GM18520 (cell line): Measurements from ENCODE around the gene VPS13C.

Source experiments
- ATAC-seq: cut with Tn5 transposase; IDR thresholded peaks from one replicate; pipeline ENCODE4 v1.9.1; 2021; ENCODE audit not compliant: unreplicated experiment

VPS13C gene

GRCh38 chr15:61861962-61862361 is 198.3 kb downstream of the VPS13C start:
- ATAC-seq = no peak

GRCh38 chr15:61857169-61857829 is 202.9 kb downstream of the VPS13C start:
- ATAC-seq = no peak

GRCh38 chr15:61856295-61856694 is 204.0 kb downstream of the VPS13C start:
- ATAC-seq = no peak

- ATAC-seq = no peak
These were observed 207.1 kb downstream of the VPS13C start for GRCh38 chr15:61853195-61853594.

GRCh38 chr15:61851955-61852354 is 208.3 kb downstream of the VPS13C start:
- no peak for ATAC-seq

GRCh38 chr15:61849447-61849846 is 210.8 kb downstream of the VPS13C start:
- ATAC-seq = no peak

- ATAC-seq = no peak
These were observed 218.8 kb downstream of the VPS13C start for GRCh38 chr15:61841466-61841865.

GRCh38 chr15:61840090-61840489 is 220.2 kb downstream of the VPS13C start:
- no peak for ATAC-seq

- ATAC-seq = no peak
These were observed 220.7 kb downstream of the VPS13C start for GRCh38 chr15:61839546-61839945.

GRCh38 chr15:61835496-61836106 is 224.6 kb downstream of the VPS13C start:
- no peak for ATAC-seq

- ATAC-seq = no peak
These were observed 225.2 kb downstream of the VPS13C start for GRCh38 chr15:61835029-61835428.

GRCh38 chr15:61834076-61834697 is 226.1 kb downstream of the VPS13C start:
- ATAC-seq = peak; percentile 46

- no peak for ATAC-seq
These were observed 228.0 kb downstream of the VPS13C start for GRCh38 chr15:61832223-61832622.

- no peak for ATAC-seq
These were observed 228.7 kb downstream of the VPS13C start for GRCh38 chr15:61831505-61831921.

- no peak for ATAC-seq
These were observed 229.5 kb downstream of the VPS13C start for GRCh38 chr15:61830536-61831330.

GRCh38 chr15:61829514-61829889 is 230.7 kb downstream of the VPS13C start:
- no peak for ATAC-seq

GRCh38 chr15:61828860-61829513 is 231.3 kb downstream of the VPS13C start:
- ATAC-seq = no peak

GRCh38 chr15:61828008-61828407 is 232.2 kb downstream of the VPS13C start:
- no peak for ATAC-seq

GRCh38 chr15:61827131-61827530 is 233.1 kb downstream of the VPS13C start:
- ATAC-seq = no peak

- ATAC-seq = no peak
These were observed 236.0 kb downstream of the VPS13C start for GRCh38 chr15:61824291-61824690.

GRCh38 chr15:61822511-61822910 is 237.7 kb downstream of the VPS13C start:
- no peak for ATAC-seq
